Epithelial cell of umbilical artery (primary cell): ENCODE results near the gene NEDD8. TPM values are rescaled to one million over a fixed set of nuclear protein-coding genes. Genes with fewer than 3 reads are reported as not detected.

Experiments
- total RNA-seq: library from RNA; depleted of rRNA; stranded (reverse); fragments of >200 nt; gene quantifications from 2 replicates; pipeline ENCODE4 v1.2.3, GENCODE V29; 2014

The NEDD8 gene
- total RNA-seq = 201 and 492 TPM in 2 replicates

GRCh38 chr14:24232121-24232644 lies at the start of gene NEDD8:
Gene NEDD8, minus strand, starts transcription at chr14:24232367. Its CDS starts 100 bp downstream, at chr14:24232267.

DNA sequence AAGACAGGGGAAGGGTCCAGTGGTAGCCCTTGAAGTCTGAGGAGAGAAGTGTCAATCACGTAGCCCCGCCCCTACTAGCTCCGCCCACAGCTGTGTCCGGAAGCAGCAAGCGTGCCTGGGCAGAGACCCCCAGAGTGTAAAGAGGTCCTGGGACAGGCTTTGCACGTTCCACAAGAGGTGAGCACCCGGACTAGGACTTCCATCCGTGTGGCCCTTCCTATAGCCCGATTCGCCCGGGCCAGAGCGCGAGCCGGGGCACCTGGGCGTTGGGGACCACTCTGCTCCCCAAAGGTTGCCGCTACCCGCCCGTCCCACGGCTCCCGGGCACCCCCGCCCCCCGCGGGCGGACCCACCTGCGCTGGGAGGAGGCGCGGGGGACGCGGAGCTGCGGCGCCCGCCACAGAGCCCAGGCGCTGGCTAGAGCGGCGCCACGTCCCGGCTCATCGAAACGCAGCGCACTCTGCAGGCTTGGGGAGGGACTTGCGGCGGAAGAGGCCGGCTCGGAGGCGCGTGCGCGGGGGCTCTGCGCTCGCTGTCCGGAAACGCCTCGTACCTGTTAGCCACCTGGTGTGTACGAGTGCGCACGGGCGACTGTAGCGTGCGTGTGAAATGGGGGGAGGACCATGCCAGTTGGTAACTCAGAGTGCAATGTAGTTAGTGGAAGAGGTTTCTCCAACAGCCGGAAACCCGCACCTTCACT lies 39.1 kb upstream of the NEDD8 start, which contains the start of gene RABGGTA:
Gene RABGGTA (minus strand): TSS at position 464 of the 700 bp plus-strand sequence. CDS start 482 bp downstream, outside the sequence.

DNA sequence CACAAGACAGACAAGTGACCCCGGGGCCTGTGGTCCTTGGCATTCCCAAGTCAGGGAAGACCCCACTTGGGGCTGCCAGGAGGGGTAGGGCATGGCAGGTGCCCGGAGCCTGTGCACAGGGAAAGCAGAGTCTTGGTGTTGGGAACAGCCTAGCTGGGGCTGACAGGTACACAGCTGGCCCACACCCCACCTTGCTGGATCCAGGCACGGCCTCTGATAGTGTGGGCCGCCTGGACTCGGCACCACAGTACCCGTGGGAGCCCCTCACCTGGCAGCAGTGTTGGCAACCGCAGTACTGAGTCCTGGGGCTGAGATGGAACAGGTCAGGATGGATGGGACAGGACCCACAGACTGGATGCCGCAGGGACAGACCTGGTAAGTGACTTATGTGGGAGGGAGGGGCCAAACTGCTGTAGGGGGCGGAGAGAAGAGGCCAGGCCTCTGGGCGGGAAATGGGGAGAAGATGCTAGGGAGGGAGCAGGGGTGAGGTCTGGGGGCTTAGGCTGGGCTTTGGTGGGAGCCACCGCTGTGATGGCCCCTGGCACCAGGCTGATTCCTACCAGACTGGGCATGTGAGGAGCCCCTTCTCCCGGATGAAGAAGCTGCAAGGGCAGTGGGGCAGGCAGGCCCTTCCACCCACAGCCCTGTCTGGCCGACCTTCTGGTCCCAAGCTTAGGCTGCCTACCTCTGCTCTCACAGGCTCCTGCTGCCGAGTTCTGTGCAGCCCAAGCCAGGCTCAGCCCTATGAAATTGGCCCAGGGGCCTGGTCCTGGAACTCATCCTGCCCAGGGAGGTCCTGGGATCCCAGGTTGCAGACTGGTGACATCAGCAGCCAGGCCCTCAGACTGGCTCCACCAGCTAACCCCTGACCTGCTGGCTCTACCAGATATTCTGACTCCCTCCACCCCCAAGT lies 30.9 kb upstream of the NEDD8 start, which contains the start of gene TGM1:
Gene TGM1 (minus strand): TSS at position 357 of the 913 bp plus-strand sequence. CDS start 825 bp downstream, outside the sequence.

GRCh38 chr14:24232645-24233537 lies 724 bp upstream of the NEDD8 start, which contains the start of gene GMPR2:
Gene GMPR2, plus strand, starts transcription at chr14:24232929. Its CDS starts 325 bp downstream, at chr14:24233254.

DNA sequence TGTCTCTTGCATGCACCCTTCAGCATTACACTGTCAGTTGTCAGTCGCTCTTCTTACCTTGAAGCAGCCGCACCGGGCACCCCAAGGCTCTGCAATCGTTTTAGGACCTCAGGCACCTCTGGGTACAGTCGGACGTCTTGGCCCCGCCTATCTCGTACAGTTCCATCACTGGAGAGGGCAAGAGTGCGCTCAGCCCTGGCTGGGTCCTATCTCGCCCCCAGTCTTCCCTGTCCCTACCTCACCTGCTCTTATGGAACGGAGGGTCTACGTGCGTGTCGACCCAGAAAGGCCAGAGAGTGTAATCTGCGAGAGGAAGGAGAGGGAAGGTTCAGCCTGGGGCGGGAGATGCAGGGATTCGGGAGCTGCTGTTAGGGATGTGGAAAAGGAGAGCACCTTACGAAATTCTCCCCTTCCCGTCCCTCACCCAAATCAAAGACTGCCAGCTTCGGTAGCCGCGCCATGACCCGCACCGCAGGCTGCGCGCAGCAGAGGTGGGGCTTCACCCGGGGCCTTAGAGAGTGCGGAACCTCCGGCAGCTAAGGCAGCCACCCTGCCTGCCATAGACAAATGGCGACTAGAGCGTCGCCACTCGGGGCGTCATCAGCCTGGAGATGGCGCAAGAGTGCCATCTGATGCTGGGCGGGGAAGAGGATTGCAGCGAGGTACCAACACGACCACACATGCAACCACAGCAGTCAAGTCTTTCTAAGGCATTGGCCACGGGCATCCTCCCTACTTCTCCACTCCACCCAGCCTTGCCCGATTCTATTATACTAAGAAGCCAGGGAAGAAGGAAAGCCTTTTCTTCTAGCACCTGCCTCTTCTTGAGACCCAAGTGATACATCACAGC lies 16.4 kb downstream of the NEDD8 start, which contains the start of gene MDP1:
Gene MDP1 (minus strand): TSS at position 572 of the 850 bp plus-strand sequence. CDS start 111 bp downstream, at position 461.

GRCh38 chr14:24212924-24213865 lies 19.0 kb downstream of the NEDD8 start, which contains the start of gene CHMP4A:
Gene CHMP4A, minus strand, starts transcription at chr14:24213488. Its CDS starts 49 bp downstream, at chr14:24213439.

GRCh38 chr14:24195186-24196070 lies 36.7 kb downstream of the NEDD8 start, which contains the start of gene TM9SF1:
Gene TM9SF1, minus strand, starts transcription at chr14:24195441. Its CDS starts 422 bp downstream, at chr14:24195019.

DNA sequence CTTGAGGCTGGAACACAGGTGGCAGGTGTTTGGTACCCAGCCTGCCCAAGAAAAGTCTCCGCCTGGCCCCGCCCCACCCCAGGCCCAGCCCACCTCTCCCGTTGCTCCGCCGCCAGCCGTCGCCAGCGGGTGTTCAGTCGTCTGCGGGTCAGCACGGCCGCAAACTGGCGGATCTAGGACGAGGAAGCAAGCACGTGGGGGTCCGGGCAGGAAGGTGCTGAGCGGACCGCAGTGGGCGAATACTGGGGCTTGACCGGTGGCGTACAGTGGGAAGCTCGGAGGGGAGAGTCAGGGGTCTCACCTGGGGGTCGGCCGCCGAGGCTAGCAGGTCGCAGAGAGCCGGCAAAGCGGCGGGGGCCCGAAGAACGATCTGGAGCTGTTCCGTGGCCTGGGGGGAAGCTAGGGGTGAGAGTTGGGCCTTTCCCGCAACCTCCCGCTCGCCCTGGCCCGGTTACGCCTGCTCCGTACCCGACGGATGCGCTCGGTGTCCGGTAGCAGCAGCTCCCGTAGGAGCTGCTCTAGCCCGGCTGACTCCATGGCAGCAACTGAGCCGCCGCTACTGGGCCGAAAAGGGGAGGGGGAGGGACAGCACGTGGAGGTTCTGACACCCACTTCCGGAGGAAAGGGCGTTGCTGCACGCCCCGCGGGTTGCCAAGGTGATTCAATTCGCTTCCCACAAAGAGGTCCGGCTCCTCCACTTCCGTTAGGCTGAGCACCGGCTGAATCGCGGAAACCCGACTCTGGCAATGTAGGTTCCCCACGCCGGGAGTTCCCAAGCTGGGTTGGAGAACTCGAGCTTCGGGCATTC lies 43.7 kb downstream of the NEDD8 start, which contains the start of gene IPO4:
Gene IPO4 (minus strand): TSS at position 566 of the 808 bp plus-strand sequence. CDS start 29 bp downstream, at position 537.

DNA sequence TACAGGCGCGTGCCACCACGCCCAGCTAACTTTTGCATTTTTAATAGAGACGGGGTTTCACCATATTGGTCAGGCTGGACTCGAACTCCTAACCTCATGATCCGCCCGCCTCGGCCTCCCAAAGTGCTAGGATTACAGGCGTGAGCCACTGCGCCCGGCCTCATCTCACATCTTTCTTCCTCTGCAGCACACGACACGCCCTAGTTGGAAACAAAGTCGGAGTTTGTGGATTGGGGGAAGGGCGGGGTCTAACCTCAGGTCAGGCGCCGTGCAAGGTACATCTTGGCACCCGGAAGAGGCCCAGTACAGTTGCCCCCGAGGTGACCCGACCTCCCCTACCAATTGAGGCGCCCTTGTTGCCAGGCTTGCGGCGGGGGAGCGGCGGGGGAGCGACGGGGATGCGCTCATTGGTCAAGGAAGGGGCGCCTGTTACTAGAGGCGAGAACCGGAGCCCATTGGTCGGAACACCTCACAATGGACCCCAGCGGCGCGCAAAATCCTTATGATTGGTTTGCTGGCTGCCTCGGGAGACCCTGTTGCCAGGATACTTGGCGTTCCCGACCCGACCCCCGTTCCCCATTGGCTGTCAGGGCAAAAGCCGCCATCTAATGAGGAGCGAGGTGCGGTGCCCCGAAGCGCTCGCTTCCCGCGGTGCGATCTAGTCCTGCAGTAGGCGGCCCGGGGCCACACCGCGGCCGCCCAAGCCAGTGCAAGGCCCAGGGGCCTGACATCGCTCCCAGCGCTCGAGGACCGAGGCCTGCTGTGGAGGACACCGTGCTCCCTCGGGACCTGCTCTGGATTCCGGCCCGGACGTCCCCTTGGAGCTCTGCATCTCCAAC lies 60.5 kb downstream of the NEDD8 start, which contains the start of gene REC8:
Gene REC8 (plus strand): TSS at position 659 of the 839 bp plus-strand sequence. CDS start 473 bp downstream, outside the sequence.

Other genes starting within 250 kb of the NEDD8 start
- gene DHRS4L2, start 243.4 kb downstream of the NEDD8 start, total RNA-seq = 6.5 and 14.9 TPM in 2 replicates
- not detected in 2 replicates for gene CARMIL3, start 180.4 kb downstream of the NEDD8 start, total RNA-seq
- gene CPNE6, start 160.8 kb downstream of the NEDD8 start, total RNA-seq = not detected in 2 replicates
- gene PCK2, start 138.1 kb downstream of the NEDD8 start, total RNA-seq = 10.4 and 21.4 TPM in 2 replicates
- gene DCAF11, start 117.6 kb downstream of the NEDD8 start, total RNA-seq = 43.5 and 91.6 TPM in 2 replicates
- gene NRL, start 117.4 kb downstream of the NEDD8 start, total RNA-seq = 0.32 and 0.76 TPM in 2 replicates
- gene FITM1, start 101.7 kb downstream of the NEDD8 start, total RNA-seq = under 0.01 TPM in 1 of 2 replicates, not detected in the other
- gene PSME1, start 96.2 kb downstream of the NEDD8 start, total RNA-seq = 105 and 223 TPM in 2 replicates
- 30.5 and 34.3 TPM in 2 replicates for gene EMC9, start 90.8 kb downstream of the NEDD8 start, total RNA-seq
- 88.0 and 158 TPM in 2 replicates for gene PSME2, start 85.8 kb downstream of the NEDD8 start, total RNA-seq
- 37.4 and 47.7 TPM in 2 replicates for gene RNF31, start 84.9 kb downstream of the NEDD8 start, total RNA-seq
- 36.4 and 131 TPM in 2 replicates for gene IRF9, start 71.1 kb downstream of the NEDD8 start, total RNA-seq
- 2.6 and 13.4 TPM in 2 replicates for gene REC8, start 60.3 kb downstream of the NEDD8 start, total RNA-seq
- gene IPO4, start 43.6 kb downstream of the NEDD8 start, total RNA-seq = 33.1 and 43.2 TPM in 2 replicates
- gene TM9SF1, start 36.9 kb downstream of the NEDD8 start, total RNA-seq = 48.7 and 71.6 TPM in 2 replicates
- gene TSSK4, start 26.7 kb downstream of the NEDD8 start, total RNA-seq = not detected in 2 replicates
- gene CHMP4A, start 18.9 kb downstream of the NEDD8 start, total RNA-seq = 28.3 and 54.1 TPM in 2 replicates
- gene MDP1, start 16.3 kb downstream of the NEDD8 start, total RNA-seq = 16.9 and 28.1 TPM in 2 replicates
- 81.2 and 135 TPM in 2 replicates for gene GMPR2, start 562 bp upstream of the NEDD8 start, total RNA-seq
- 58.2 and 60.7 TPM in 2 replicates for gene TINF2, start 10.3 kb upstream of the NEDD8 start, total RNA-seq
- gene TGM1, start 30.8 kb upstream of the NEDD8 start, total RNA-seq = 0.65 and 0.91 TPM in 2 replicates
- 13.2 and 27.3 TPM in 2 replicates for gene RABGGTA, start 39.2 kb upstream of the NEDD8 start, total RNA-seq
- 3.6 and 19.0 TPM in 2 replicates for gene DHRS1, start 67.4 kb upstream of the NEDD8 start, total RNA-seq
- gene NOP9, start 67.5 kb upstream of the NEDD8 start, total RNA-seq = 22.4 and 26.6 TPM in 2 replicates
- 0.32 and 3.2 TPM in 2 replicates for gene CIDEB, start 75.6 kb upstream of the NEDD8 start, total RNA-seq
- gene LTB4R2, start 77.8 kb upstream of the NEDD8 start, total RNA-seq = 2.6 and 5.0 TPM in 2 replicates
- 0.65 and 3.0 TPM in 2 replicates for gene LTB4R, start 79.1 kb upstream of the NEDD8 start, total RNA-seq
- gene ADCY4, start 102.7 kb upstream of the NEDD8 start, total RNA-seq = 20.1 and 36.6 TPM in 2 replicates
- 5.5 and 6.7 TPM in 2 replicates for gene RIPK3, start 107.6 kb upstream of the NEDD8 start, total RNA-seq
- gene NFATC4, start 135.8 kb upstream of the NEDD8 start, total RNA-seq = 21.8 and 25.1 TPM in 2 replicates
- 12.2 and 14.3 TPM in 2 replicates for gene NYNRIN, start 166.6 kb upstream of the NEDD8 start, total RNA-seq
- gene CBLN3, start 197.3 kb upstream of the NEDD8 start, total RNA-seq = 0.32 and 0.76 TPM in 2 replicates
- 62.0 and 71.4 TPM in 2 replicates for gene KHNYN, start 197.6 kb upstream of the NEDD8 start, total RNA-seq
- gene SDR39U1, start 210.4 kb upstream of the NEDD8 start, total RNA-seq = 8.1 and 9.6 TPM in 2 replicates